Measurements from ENCODE around the gene RFLNA.

Gene RFLNA, protein sequence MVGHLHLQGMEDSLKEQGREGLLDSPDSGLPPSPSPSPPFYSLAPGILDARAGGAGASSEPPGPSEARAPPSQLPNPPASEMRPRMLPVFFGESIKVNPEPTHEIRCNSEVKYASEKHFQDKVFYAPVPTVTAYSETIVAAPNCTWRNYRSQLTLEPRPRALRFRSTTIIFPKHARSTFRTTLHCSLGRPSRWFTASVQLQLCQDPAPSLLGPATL

GRCh38 chr12:124294780-124295341 is at the start of gene RFLNA:
Gene RFLNA (plus strand): TSS chr12:124295093. CDS start chr12:124295430, 337 bp downstream.
- DNase-seq: no peak

DNA sequence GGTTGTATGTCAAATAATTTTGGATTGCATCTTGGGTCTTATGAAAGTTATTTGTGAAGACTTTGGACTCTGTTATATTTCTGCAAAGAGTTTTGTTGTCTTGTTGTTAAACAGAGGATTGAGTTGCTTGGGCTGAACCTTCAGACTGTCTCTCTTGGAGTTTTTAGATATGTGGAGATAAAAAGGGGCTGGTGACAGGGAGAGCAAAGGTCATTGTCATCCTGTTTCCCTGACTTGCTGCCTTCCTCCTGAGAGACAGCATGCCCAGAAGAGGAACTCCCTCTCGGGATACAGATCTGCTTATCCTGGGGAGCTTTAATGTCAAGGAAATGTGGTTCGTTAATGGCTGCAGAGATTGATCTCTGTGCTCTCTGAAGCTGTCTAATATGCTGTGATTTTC is 47.6 kb upstream of the RFLNA start:
- DNase-seq: no peak

DNA sequence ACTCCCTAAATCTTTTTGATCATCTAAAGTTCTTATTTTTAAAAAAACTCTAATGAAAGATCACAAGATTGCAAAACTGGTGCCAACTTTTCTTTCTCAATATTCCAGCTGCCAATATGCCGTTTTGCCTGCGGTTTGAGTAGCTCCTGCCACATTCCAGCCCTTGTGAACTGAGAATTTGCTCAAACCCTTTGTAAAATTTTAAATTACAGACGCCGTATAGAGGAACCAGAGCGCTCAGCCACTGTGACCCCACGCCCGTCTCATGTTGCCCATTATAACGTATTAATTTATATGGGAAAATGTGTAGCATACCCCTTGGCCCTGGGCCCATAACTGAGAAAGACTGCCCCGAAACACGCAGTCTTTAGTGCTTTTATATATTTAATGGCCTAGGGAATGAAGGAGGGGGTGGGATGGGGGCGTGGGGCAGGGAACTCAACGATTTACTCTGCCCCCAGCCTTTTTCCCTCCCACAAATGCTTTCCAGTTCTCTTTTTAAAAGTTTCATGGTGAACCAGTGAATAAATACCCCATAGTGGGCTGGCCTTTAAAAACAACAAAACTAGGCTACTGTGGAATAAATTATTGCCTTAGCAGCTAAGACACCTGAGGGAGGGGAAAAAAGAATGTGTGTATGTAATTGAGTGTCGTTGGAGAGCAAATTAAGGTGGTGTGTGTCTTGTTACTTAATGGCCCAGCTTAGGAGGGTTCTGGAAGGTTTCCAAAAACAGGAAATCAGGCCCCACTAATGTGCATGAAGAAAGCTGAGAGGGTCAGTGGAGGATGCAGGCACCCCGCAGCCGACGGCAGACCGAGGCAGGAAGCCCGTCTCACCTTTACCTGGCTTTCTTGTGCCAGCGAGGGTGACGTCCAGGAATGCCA is 45.7 kb upstream of the RFLNA start:
- no peak for DNase-seq

GRCh38 chr12:124251186-124251585 is 43.7 kb upstream of the RFLNA start:
- DNase-seq: no peak

DNA sequence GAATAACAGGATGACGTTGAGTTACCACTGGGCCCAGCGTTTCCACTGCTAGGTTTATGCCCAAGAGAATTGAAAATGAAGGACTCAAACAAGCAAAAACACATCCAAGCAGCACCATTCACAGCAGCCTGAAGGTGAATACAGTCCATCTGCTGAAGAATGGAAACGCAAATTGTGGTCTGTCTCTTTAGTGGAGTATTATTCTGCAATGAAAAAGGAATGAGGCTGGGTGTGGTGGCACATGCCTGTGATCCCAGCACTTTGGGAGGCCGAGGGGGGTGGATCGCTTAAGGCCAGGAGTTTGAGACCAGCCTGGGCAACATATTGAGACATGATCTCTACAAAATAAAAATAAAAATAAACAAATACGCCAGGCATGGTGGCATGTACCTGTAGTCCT is 41.9 kb upstream of the RFLNA start:
- DNase-seq: no peak

DNA sequence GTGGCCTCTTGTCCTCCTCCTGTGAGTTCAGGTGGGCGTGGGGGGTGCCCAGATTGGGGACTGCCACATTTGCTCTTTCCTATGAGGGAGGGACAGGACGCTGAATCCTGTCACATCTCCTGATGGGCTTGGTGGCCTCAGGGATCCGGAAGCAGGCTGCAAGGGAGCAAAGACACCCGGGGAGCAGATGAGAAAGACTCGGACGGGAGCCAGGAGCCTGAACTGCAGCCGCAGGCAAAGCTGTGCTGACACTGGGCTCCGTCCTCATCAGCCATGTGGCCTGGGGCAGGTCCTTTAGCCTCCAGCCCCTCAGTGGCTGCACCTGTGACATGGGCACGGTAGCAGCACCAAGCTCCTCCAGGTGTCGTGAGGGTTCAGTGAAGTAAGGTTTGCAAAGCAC is 40.8 kb upstream of the RFLNA start:
- DNase-seq: no peak

DNA sequence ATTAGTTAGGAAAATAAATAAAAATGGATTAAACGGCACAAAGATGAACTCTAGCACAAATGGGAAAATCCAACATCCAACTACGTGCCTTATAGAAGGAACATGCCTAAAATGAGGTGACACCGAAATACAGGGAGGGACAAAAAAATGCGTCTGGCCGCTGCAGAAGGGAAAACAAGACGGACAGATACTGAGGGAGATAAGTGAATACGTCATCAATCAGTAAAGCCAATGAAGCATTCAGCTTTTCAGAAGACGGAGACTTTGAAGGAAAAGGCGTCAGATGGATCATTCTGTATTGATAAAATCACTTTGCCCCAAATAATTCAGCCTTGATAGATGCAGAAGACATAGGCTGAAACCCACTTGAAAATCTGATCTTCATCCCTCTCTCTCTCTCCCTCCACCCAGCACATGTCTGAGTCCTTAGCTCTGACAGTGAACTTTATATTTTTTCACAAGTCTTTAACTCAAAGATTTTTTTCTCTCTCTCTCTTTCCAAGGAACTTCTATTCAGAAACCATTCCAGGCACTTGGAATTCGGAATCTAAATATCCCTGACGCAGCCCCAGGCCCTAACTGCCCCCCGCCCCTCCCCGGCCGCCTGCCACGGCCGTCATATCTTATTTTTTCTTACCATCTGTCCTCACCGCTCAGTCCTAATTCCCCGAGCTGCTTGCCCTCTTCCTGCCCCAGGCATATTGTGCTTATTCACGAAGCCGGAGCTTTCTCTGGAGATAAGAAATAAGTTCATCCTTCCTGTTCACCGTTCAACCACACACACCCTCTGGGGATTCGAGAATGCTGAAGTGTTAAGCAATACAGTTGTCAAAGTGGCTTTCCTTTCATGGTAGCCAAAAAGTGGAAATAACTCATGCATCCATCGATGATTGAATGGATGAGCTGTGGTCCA is 35.5 kb upstream of the RFLNA start:
- no peak for DNase-seq

- DNase-seq: no peak
Measured at GRCh38 chr12:124261885-124262284, 33.0 kb upstream of the RFLNA start.

DNA sequence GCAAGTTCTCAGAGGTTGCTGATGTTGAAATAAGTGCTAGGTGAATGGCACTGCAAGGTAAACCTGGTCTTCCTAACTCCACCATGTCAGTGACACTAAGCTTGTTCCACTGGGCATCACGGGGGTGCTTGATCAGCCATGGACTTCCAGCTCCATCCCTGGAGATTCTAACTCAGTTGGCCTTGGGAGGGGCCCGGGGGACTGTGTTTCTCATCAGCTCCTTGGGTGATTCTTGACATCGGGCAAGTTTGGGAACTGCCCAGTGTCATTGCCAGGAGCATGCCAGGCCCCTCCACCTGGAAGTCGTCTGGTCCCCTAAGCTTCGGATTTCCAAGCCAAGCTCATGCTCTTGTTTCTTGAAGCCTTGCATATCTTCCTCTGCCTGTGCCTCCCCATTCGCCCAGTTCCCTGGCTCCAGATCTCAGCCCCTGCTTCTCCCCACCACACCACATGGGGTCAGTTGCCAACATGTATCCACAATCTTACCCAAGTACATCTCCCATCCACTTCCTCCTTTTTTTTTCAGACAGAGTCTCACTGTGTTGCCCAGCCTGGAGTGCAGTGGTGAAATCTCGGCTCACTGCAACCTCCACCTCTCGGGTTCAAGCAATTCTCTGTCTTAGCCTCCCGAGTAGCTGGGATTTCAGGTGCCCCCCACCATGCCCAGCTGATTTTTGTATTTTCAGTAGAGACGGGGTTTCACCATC is 30.7 kb upstream of the RFLNA start:
- DNase-seq: no peak

GRCh38 chr12:124264879-124265278 is 30.0 kb upstream of the RFLNA start:
- no peak for DNase-seq

- no peak for DNase-seq
Measured at GRCh38 chr12:124267205-124267778, 27.6 kb upstream of the RFLNA start.

DNA sequence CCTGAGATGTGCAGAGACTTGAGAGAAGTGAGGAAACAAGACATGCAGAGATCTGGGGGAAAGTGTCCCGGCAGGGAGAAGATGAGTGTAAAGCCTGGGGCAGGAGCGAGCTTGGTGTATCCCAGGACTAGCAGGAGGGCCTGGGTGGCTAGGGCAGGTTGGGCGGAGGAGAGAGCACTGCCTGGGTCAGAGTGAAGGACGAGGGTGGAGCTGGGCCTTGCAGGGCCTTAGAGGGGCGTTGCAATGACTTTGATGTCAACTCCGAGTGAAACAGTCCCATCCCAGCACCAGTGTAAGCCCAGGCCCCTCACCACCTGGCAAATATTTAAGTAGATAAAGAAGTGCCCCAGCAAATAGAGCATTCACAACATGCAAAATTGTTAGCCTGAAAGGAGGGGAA is 24.2 kb upstream of the RFLNA start:
- no peak for DNase-seq

GRCh38 chr12:124273630-124274029 is 21.3 kb upstream of the RFLNA start:
- DNase-seq: no peak

DNA sequence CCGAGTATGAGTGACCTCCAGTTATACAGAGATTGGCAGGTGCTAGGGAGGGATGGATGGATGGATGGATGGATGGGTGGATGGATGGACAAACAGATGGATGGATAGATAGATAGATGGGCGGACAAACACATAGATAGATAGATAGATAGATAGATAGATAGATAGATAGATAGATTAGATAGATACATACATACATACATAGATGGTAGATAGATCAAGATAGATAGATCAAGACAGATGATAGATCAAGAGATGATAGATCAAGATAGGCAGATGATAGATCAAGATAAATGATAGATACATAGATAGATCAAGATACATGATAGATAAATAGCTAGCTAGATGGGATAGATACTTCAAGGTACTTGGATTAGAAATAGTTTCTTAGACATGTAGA is 18.6 kb upstream of the RFLNA start:
- no peak for DNase-seq

GRCh38 chr12:124277394-124278241 is 17.3 kb upstream of the RFLNA start:
- no peak for DNase-seq

- no peak for DNase-seq
Measured at GRCh38 chr12:124278389-124279101, 16.3 kb upstream of the RFLNA start.

DNA sequence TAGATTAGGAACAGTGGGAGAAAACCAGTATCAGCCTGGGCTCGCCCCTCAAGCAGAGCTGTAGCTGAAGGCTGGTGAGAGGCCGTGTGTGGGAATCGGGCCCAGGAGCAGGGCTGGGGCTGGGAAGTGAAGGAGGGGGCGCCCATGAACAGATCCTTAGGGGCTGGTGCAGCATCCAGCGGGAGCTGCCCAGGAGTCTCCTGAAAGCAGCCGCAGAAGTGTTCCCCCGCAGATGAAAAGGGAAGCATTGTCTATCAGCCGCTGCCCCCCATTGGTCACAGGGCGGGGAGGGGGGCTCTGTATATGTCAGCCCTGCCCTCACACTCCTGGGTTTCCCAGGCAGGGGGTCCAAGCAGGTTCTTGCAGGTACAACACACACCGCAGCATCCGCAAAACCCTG is 15.6 kb upstream of the RFLNA start:
- no peak for DNase-seq

GRCh38 chr12:124279846-124280360 is 15.0 kb upstream of the RFLNA start:
- DNase-seq: no peak

DNA sequence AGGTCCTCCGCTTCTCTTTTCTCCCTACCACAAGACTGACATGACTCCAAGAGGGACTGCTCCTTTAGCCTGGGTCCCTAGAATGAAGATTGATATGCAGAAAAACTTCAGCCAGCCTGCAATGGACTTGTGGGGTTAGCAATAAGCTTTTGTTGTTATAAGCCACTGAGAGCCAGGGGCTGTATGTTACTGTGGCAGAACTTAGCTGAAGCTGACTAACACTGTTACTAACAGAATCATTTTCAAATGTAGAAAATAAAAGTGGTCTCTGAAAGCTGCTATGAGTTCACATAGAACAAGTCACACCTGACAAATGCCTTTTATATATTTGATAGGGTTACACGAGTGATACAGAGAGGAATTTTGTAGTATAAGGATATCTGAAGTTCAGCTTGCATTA is 13.6 kb upstream of the RFLNA start:
- no peak for DNase-seq

DNA sequence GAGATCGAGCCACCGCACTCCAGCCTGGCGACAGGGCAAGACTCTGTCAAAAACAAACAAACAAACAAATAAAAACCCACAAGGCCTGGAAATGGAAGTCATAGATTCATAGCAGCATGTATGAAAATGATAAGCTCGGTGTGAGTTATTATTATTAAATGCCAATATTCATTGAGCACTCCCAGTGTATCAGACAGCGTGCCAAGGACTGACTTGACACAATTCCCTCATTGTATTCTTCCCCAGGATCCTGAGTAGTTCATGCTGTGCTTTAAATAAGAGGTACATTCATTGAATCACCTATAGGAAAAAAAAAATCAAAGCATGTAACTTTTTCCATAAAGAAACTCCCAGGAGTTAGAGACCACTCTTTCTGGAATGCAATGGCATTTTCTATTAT is 12.6 kb upstream of the RFLNA start:
- no peak for DNase-seq

All from activated CD8-positive, alpha-beta memory T cell treated with anti-CD3 and anti-CD28 coated beads, Interleukin-2, amount 50 U/mL, for 4 hours (primary cell).